Measurements from ENCODE around the gene PROS1. TPM values are rescaled to one million over a fixed set of nuclear protein-coding genes. Genes with fewer than 3 reads are reported as not detected.

Gene PROS1
- total and polyA plus RNA-seq, 2 of the 8 experiments (the other 6 are each of a cell fraction or from before 2014, with no cell fraction given), result 0.65 to 2.5 TPM

DNA sequence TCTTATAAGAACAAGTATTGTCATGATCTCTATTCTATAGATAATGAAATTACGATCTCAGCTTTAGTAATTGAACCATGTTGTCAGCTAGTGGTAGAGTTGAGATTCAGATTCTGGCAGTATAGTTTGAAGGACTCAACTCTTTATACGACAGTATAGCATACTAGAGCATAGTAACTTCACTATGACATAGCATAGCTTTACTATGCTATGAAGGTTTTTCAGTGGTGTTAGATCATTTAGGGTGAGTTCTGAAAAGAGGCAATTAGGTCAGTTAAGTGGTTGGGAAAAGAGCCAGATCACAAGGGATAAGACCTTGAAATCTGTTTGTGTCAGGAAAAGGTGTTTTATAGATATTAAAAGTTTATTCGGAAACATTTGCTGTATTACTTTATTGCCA lies 46.6 kb upstream of the PROS1 start (continued):
- TF ChIP-seq, protein P1, sequence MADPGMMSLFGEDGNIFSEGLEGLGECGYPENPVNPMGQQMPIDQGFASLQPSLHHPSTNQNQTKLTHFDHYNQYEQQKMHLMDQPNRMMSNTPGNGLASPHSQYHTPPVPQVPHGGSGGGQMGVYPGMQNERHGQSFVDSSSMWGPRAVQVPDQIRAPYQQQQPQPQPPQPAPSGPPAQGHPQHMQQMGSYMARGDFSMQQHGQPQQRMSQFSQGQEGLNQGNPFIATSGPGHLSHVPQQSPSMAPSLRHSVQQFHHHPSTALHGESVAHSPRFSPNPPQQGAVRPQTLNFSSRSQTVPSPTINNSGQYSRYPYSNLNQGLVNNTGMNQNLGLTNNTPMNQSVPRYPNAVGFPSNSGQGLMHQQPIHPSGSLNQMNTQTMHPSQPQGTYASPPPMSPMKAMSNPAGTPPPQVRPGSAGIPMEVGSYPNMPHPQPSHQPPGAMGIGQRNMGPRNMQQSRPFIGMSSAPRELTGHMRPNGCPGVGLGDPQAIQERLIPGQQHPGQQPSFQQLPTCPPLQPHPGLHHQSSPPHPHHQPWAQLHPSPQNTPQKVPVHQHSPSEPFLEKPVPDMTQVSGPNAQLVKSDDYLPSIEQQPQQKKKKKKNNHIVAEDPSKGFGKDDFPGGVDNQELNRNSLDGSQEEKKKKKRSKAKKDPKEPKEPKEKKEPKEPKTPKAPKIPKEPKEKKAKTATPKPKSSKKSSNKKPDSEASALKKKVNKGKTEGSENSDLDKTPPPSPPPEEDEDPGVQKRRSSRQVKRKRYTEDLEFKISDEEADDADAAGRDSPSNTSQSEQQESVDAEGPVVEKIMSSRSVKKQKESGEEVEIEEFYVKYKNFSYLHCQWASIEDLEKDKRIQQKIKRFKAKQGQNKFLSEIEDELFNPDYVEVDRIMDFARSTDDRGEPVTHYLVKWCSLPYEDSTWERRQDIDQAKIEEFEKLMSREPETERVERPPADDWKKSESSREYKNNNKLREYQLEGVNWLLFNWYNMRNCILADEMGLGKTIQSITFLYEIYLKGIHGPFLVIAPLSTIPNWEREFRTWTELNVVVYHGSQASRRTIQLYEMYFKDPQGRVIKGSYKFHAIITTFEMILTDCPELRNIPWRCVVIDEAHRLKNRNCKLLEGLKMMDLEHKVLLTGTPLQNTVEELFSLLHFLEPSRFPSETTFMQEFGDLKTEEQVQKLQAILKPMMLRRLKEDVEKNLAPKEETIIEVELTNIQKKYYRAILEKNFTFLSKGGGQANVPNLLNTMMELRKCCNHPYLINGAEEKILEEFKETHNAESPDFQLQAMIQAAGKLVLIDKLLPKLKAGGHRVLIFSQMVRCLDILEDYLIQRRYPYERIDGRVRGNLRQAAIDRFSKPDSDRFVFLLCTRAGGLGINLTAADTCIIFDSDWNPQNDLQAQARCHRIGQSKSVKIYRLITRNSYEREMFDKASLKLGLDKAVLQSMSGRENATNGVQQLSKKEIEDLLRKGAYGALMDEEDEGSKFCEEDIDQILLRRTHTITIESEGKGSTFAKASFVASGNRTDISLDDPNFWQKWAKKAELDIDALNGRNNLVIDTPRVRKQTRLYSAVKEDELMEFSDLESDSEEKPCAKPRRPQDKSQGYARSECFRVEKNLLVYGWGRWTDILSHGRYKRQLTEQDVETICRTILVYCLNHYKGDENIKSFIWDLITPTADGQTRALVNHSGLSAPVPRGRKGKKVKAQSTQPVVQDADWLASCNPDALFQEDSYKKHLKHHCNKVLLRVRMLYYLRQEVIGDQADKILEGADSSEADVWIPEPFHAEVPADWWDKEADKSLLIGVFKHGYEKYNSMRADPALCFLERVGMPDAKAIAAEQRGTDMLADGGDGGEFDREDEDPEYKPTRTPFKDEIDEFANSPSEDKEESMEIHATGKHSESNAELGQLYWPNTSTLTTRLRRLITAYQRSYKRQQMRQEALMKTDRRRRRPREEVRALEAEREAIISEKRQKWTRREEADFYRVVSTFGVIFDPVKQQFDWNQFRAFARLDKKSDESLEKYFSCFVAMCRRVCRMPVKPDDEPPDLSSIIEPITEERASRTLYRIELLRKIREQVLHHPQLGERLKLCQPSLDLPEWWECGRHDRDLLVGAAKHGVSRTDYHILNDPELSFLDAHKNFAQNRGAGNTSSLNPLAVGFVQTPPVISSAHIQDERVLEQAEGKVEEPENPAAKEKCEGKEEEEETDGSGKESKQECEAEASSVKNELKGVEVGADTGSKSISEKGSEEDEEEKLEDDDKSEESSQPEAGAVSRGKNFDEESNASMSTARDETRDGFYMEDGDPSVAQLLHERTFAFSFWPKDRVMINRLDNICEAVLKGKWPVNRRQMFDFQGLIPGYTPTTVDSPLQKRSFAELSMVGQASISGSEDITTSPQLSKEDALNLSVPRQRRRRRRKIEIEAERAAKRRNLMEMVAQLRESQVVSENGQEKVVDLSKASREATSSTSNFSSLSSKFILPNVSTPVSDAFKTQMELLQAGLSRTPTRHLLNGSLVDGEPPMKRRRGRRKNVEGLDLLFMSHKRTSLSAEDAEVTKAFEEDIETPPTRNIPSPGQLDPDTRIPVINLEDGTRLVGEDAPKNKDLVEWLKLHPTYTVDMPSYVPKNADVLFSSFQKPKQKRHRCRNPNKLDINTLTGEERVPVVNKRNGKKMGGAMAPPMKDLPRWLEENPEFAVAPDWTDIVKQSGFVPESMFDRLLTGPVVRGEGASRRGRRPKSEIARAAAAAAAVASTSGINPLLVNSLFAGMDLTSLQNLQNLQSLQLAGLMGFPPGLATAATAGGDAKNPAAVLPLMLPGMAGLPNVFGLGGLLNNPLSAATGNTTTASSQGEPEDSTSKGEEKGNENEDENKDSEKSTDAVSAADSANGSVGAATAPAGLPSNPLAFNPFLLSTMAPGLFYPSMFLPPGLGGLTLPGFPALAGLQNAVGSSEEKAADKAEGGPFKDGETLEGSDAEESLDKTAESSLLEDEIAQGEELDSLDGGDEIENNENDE (IDR thresholded peaks at IDR 0.05; ENCODE audit: insufficient replicate concordance, low read length), result no peak
- TF ChIP-seq ZNF274 (IDR thresholded peaks at IDR 0.05; ENCODE audit: borderline replicate concordance, extremely low read depth, low read length) (no peak), SIN3A (conservative IDR thresholded peaks at IDR 0.05 in 1 of 2, IDR thresholded peaks at IDR 0.05 in 1 of 2; ENCODE audit: low read depth in 1 of 2, low read length in 2 of 2) (no peak), TCF12 (IDR thresholded peaks at IDR 0.05; ENCODE audit: low read depth, low read length) (no peak)
- TF ChIP-seq, protein P2, sequence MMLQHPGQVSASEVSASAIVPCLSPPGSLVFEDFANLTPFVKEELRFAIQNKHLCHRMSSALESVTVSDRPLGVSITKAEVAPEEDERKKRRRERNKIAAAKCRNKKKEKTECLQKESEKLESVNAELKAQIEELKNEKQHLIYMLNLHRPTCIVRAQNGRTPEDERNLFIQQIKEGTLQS (IDR thresholded peaks at IDR 0.05; ENCODE audit: insufficient read depth, low read depth, low read length), result no peak
